GM21786 (cell line): ENCODE measurements around the gene RHBG.

Source experiments
- ATAC-seq: cut with Tn5 transposase; IDR thresholded peaks from one replicate; pipeline ENCODE4 v1.9.1; 2021; ENCODE audit not compliant: unreplicated experiment

Gene RHBG

DNA sequence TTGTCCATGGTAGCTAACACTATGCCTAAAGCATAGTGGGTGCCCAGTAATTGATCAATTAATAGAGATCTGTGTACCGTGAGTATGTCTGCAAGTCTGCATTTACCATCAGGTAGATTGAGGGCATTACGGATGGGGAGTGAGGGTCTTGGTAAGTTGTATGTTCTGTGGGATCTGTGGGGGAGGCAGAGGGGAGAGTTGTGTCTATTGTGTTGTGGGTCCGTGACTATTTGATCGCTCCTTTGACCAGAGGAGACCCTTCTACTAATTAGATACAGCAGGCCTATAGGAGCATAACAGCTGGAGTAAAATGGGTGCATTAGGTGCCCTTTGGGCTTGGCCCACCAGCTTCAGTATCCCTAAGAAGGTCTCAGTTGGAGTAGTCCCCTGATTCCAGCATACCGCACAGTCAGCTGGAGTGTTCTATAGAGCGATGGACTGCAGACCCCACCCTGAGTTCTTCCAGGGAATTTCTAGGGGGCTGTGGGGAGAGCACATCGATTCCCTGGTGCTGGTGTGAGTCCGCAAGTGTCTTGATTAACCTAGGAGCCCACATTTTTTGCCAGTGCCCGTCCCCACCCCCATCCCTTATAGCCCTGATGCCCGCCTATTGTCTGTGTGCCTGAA, 55.9 kb downstream of the RHBG start:
- ATAC-seq, result no peak

DNA sequence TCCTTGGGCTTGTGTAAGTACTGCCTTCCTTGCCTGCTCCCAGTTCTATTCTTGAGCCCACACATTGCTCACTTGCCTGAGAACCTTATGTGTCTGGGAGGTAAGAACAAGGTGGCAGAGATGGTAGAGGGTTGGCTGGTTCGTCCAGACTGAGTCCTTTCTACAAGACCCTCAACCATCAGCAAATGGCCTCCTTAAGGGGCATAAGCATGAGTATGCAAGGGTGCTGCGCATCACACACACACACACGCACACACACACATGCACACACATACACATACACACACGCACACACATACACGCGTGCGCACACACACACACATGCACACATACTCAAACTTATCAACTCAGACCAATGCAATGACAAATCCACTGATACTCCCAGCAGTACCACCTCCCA, 56.9 kb downstream of the RHBG start:
- ATAC-seq, result no peak

DNA sequence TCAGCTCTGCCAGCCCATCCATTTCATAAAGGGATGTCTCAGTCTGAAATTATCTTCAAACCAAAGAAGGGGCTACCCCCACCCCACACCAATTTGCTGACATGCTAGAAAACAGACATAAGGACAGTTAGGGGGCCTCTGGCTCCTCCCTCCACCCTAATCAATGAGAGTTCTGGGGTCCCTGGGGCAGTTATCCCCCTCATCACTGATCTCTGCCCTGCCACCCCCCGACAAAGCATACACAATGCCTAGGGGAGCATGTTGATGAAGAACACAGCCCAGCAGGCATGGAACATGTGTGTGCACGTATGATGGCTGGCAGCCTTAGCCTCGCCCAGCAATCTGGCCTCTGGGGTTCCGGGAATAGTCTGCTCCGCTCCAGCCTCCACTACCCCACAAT, 58.9 kb downstream of the RHBG start:
- ATAC-seq, result no peak

- no peak for ATAC-seq
These were observed 59.8 kb downstream of the RHBG start for GRCh38 chr1:156428746-156429288.

- ATAC-seq, result no peak
These were observed 60.5 kb downstream of the RHBG start for GRCh38 chr1:156429313-156430060.

GRCh38 chr1:156430303-156430702, 61.3 kb downstream of the RHBG start:
- no peak for ATAC-seq

- no peak for ATAC-seq
These were observed 61.9 kb downstream of the RHBG start for GRCh38 chr1:156430866-156431265.

- ATAC-seq, result no peak
These were observed 62.4 kb downstream of the RHBG start for GRCh38 chr1:156431366-156431765.

GRCh38 chr1:156431769-156432668, 63.0 kb downstream of the RHBG start:
- ATAC-seq, result no peak

GRCh38 chr1:156432669-156433018, 63.6 kb downstream of the RHBG start:
- no peak for ATAC-seq

GRCh38 chr1:156433032-156433431, 64.0 kb downstream of the RHBG start:
- ATAC-seq, result no peak

DNA sequence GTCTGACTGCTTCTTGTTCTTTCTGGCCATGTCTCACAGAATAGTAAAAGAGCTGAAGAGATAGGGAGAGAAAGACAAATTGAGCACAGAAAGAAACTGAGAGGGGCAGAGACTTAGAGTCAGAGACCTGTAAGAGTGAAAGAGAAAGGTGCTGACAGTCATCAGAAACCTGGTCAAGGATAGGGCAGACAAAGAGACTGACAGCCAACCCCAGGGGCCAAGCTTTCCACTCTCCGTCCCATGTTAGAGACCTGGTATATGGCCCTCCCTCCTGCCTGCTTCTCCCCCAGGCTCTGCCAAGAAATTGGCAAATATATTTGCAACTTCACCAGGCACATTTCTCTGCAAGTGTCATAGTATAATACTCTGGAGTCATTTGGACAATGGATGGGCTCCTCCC, 64.6 kb downstream of the RHBG start:
- no peak for ATAC-seq
